Measurements from ENCODE around the gene CDK14.

CDK14 gene

DNA sequence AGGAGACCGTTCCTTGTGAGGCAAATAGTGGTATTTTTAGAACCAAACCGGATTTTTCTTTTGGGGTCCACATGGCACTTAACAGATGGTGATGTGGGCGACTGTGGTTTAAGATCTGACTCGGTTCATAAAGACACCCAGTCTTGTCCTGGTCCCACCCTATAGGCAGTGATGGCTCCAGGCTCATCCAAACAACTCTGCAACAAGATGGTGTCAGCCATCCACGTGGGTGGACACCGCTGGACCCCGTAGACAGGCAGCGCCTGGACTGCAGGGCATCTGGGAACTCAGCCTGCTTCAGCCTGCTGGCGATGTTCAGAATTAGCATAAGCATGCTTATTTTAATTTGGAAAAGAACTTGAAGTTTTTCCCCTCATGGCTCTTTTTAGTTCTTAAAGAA lies 409.7 kb downstream of the CDK14 start:
- no peak for TF ChIP-seq FOXP2 (optimal IDR thresholded peaks at IDR 0.05; ENCODE audit: borderline replicate concordance, extremely low read depth, extremely low read length, insufficient read depth)
- no peak for TF ChIP-seq SIN3A (IDR thresholded peaks at IDR 0.05; ENCODE audit: borderline replicate concordance, insufficient read depth, low read length)
- TF ChIP-seq POLR2AphosphoS5 (IDR thresholded peaks at IDR 0.05; ENCODE audit: low read depth, low read length): no peak
- no peak for TF ChIP-seq TAF1 (IDR thresholded peaks at IDR 0.05; ENCODE audit: borderline replicate concordance, insufficient read depth, low read length)
- TF ChIP-seq, protein P1, sequence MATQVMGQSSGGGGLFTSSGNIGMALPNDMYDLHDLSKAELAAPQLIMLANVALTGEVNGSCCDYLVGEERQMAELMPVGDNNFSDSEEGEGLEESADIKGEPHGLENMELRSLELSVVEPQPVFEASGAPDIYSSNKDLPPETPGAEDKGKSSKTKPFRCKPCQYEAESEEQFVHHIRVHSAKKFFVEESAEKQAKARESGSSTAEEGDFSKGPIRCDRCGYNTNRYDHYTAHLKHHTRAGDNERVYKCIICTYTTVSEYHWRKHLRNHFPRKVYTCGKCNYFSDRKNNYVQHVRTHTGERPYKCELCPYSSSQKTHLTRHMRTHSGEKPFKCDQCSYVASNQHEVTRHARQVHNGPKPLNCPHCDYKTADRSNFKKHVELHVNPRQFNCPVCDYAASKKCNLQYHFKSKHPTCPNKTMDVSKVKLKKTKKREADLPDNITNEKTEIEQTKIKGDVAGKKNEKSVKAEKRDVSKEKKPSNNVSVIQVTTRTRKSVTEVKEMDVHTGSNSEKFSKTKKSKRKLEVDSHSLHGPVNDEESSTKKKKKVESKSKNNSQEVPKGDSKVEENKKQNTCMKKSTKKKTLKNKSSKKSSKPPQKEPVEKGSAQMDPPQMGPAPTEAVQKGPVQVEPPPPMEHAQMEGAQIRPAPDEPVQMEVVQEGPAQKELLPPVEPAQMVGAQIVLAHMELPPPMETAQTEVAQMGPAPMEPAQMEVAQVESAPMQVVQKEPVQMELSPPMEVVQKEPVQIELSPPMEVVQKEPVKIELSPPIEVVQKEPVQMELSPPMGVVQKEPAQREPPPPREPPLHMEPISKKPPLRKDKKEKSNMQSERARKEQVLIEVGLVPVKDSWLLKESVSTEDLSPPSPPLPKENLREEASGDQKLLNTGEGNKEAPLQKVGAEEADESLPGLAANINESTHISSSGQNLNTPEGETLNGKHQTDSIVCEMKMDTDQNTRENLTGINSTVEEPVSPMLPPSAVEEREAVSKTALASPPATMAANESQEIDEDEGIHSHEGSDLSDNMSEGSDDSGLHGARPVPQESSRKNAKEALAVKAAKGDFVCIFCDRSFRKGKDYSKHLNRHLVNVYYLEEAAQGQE (IDR thresholded peaks at IDR 0.05; ENCODE audit: insufficient read depth in 1 of 2, low read depth in 2 of 2, low read length in 2 of 2): no peak

DNA sequence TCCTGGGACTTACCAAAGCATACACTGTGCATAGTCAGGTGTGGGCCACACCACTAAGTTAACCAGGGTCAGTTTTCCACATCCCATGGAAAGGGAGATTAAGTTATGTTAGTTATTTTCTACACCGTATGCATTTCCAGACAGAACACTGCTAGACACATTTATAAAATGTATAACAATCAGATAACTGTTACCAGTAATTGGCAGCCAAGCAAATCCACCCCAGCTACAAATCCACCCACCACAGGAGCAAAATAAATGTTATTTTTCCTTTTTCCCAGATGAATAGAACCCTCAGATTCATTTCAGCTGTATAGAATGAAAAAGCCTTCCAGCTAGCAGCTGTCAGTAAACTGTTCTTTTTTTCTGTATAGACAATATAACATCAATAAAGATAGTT lies 411.2 kb downstream of the CDK14 start:
- TF ChIP-seq SIN3A (IDR thresholded peaks at IDR 0.05; ENCODE audit: borderline replicate concordance, insufficient read depth, low read length) (no peak), TAF1 (IDR thresholded peaks at IDR 0.05; ENCODE audit: borderline replicate concordance, insufficient read depth, low read length) (no peak), POLR2AphosphoS5 (IDR thresholded peaks at IDR 0.05; ENCODE audit: low read depth, low read length) (no peak), FOXP2 (optimal IDR thresholded peaks at IDR 0.05; ENCODE audit: borderline replicate concordance, extremely low read depth, extremely low read length, insufficient read depth) (no peak)
- TF ChIP-seq, protein P1 (IDR thresholded peaks at IDR 0.05; ENCODE audit: insufficient read depth in 1 of 2, low read depth in 2 of 2, low read length in 2 of 2): no peak

DNA sequence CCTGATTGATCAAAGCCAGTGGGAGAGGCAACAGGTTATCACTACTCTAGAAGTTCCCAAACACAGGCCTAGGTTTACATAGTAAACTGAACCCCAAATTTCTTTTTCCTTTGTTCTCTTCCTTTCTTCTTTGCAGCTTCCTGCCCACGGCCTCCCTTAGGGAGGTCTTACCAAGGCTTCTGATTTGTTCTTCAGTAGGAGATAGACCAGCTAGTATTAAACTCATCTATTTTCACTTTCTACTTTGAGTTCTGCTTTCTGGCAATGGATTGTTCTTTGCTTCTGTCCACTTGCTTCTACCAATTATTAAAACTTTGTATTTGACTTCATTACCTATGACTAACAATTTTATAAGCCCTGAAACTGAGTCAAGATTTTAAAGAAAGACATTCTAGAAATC lies 417.0 kb downstream of the CDK14 start:
- no peak for TF ChIP-seq TAF1 (IDR thresholded peaks at IDR 0.05; ENCODE audit: borderline replicate concordance, insufficient read depth, low read length)
- TF ChIP-seq POLR2AphosphoS5 (IDR thresholded peaks at IDR 0.05; ENCODE audit: low read depth, low read length): no peak
- no peak for TF ChIP-seq SIN3A (IDR thresholded peaks at IDR 0.05; ENCODE audit: borderline replicate concordance, insufficient read depth, low read length)
- TF ChIP-seq, protein P1 (IDR thresholded peaks at IDR 0.05; ENCODE audit: insufficient read depth in 1 of 2, low read depth in 2 of 2, low read length in 2 of 2): no peak
- TF ChIP-seq FOXP2 (optimal IDR thresholded peaks at IDR 0.05; ENCODE audit: borderline replicate concordance, extremely low read depth, extremely low read length, insufficient read depth): no peak

DNA sequence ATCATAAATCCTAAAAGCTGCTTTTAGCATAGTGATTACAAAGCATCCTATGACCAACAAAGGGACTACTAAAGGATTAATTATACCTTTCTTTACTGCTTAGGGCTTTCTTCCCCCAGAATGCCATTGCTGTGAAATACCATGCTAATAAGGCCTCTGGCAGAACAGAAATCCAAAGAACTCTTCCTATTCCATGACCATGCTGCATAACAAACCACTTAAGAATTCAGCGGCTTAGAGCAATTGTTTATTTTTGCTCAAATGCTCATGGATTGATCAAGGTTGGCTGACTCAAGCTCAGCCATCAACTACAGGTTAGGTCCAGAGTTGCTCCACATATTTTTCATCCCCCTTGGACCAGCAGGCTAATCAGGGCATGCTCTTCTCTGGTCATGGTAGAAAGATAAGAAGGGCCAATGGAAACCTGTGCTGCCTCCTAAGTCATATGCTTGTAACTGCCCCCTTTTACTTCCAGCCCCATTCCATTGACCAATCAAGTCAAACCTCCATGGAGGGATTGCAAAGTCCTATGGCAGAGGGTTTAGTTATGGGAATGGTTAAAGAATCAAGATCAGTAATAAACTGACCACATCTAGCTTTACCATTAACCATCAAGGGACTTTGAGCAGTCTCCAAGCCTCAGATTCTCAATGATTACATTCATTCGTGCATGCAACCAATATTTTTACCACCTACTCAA lies 423.7 kb downstream of the CDK14 start:
- no peak for TF ChIP-seq POLR2AphosphoS5 (IDR thresholded peaks at IDR 0.05; ENCODE audit: low read depth, low read length)
- TF ChIP-seq, protein P1 (IDR thresholded peaks at IDR 0.05; ENCODE audit: insufficient read depth in 1 of 2, low read depth in 2 of 2, low read length in 2 of 2): no peak

All from PFSK-1 (cell line).